IMR-90 (cell line): ENCODE results near the gene ANAPC5. TPM values are rescaled to one million over a fixed set of nuclear protein-coding genes. Genes with fewer than 3 reads are reported as not detected.
"Not testable (repeated sequence)": the region's sequence is repeated elsewhere in the genome, so short reads cannot be mapped to it uniquely, and the experiment has no call there.

ENCODE experiments used
- ATAC-seq: fragments of 200-7000 bp; cut with Tn5 transposase; 2 replicates; pipeline ENCODE4 v1.9.1; 2020; ENCODE audit warnings: low read depth, mild to moderate bottlenecking, moderate library complexity
- BruUV-seq: library from RNA; stranded (reverse); fragments of 400-500 nt; replicated peaks from 2 replicates; lab custom pipeline; 2021; lab: Mats Ljungman, UMichigan
- CTCF ChIA-PET: fragments of 300-600 bp; formaldehyde crosslinking; extraction: SDS; loops from one replicate; lab custom pipeline; 2021; ENCODE audit warnings: antibody characterized with exemption; lab: Yijun Ruan, JAX
- POLR2A ChIA-PET: fragments of 300-600 bp; sonication (Branson Sonifier 250); formaldehyde crosslinking; loops from one replicate; lab custom pipeline; 2022; ENCODE audit warnings: antibody characterized with exemption; ENCODE audit not compliant: unreplicated experiment; lab: Charles Lee
- DNase-seq: peaks from one replicate; pipeline ENCODE4 v3.0.0; 2013
- H2AFZ ChIP-seq: replicated peaks from 2 replicates; pipeline ENCODE3; 2013; ENCODE audit warnings: low read length, mild to moderate bottlenecking; ENCODE audit not compliant: poor library complexity
- H2AK5ac ChIP-seq: 2 replicates; pipeline ENCODE4 v1.6.1; 2013; ENCODE audit warnings: low read depth, low read length, inconsistent platforms
- H2AK9ac ChIP-seq: replicated peaks from 2 replicates; pipeline ENCODE3; 2013; ENCODE audit warnings: mild to moderate bottlenecking, low read depth, low read length, moderate library complexity; ENCODE audit not compliant: poor library complexity
- H2BK120ac ChIP-seq: 2 replicates; pipeline ENCODE4 v1.6.1; 2013; ENCODE audit warnings: low read depth, low read length, inconsistent platforms
- H2BK15ac ChIP-seq: 3 replicates; pipeline ENCODE4 v1.6.1; 2013; ENCODE audit warnings: low read depth, low read length, inconsistent platforms
- H2BK20ac ChIP-seq: 2 replicates; pipeline ENCODE4 v1.6.1; 2013; ENCODE audit warnings: low read depth, mild to moderate bottlenecking, inconsistent platforms, low read length, moderate library complexity
- H2BK5ac ChIP-seq: 2 replicates; pipeline ENCODE4 v1.6.1; 2013; ENCODE audit warnings: mild to moderate bottlenecking, low read depth, low read length, inconsistent platforms; ENCODE audit not compliant: poor library complexity, severe bottlenecking
- H3K14ac ChIP-seq: replicated peaks from 2 replicates; pipeline ENCODE4 v1.6.1; 2013; ENCODE audit warnings: low read depth, low read length, inconsistent platforms
- H3K18ac ChIP-seq: 2 replicates; pipeline ENCODE4 v1.6.1; 2013; ENCODE audit warnings: low read depth, low read length, control low read depth
- H3K23ac ChIP-seq: 2 replicates; pipeline ENCODE4 v1.6.1; 2013; ENCODE audit warnings: low read depth, low read length, inconsistent platforms
- H3K27ac ChIP-seq: 2 replicates; pipeline ENCODE4 v1.5.1; 2013; ENCODE audit warnings: mild to moderate bottlenecking, control low read depth, low read length; ENCODE audit not compliant: insufficient read depth
- H3K27me3 ChIP-seq: 2 replicates; pipeline ENCODE4 v1.6.1; 2013; ENCODE audit warnings: low read length; ENCODE audit not compliant: control insufficient read depth, insufficient read depth
- H3K36me3 ChIP-seq: 2 replicates; pipeline ENCODE4 v1.6.1; 2013; ENCODE audit warnings: low read length, mixed read lengths; ENCODE audit not compliant: control insufficient read depth, insufficient read depth
- H3K4ac ChIP-seq: 2 replicates; pipeline ENCODE4 v1.6.1; 2013; ENCODE audit warnings: low read depth, low read length, inconsistent platforms
- H3K4me1 ChIP-seq: 2 replicates; pipeline ENCODE4 v1.6.1; 2013; ENCODE audit warnings: low read length, mixed read lengths; ENCODE audit not compliant: control insufficient read depth, insufficient read depth
- H3K4me2 ChIP-seq: 2 replicates; pipeline ENCODE4 v1.6.1; 2013; ENCODE audit warnings: low read depth, mild to moderate bottlenecking, control low read depth, low read length, moderate library complexity
- H3K4me3 ChIP-seq: 2 replicates; pipeline ENCODE4 v1.5.1; 2013; ENCODE audit warnings: low read depth, mild to moderate bottlenecking, control low read depth, low read length, moderate library complexity; ENCODE audit not compliant: insufficient read depth
- H3K56ac ChIP-seq: 2 replicates; pipeline ENCODE4 v1.6.1; 2013; ENCODE audit warnings: low read length, inconsistent platforms; ENCODE audit not compliant: insufficient read depth; ENCODE audit errors: extremely low read depth
- H3K79me1 ChIP-seq, 2 experiments: 2 replicates each; pipeline ENCODE4 v1.6.1; 2013; ENCODE audit warnings: low read length in 2 of 2, inconsistent platforms in 1 of 2, low read depth in 1 of 2
- H3K9ac ChIP-seq: 2 replicates; pipeline ENCODE4 v1.6.1; 2013; ENCODE audit warnings: low read depth, low read length, control low read depth
- H3K9me1 ChIP-seq: 2 replicates; pipeline ENCODE4 v1.6.1; 2013; ENCODE audit warnings: low read length, inconsistent platforms; ENCODE audit not compliant: insufficient read depth
- H3K9me3 ChIP-seq: 2 replicates; pipeline ENCODE4 v1.6.1; 2013; ENCODE audit warnings: low read length; ENCODE audit not compliant: control insufficient read depth, insufficient read depth
- H4K20me1 ChIP-seq: 2 replicates; pipeline ENCODE4 v1.6.1; 2013; ENCODE audit warnings: low read length, inconsistent platforms; ENCODE audit not compliant: insufficient read depth
- H4K5ac ChIP-seq: 2 replicates; pipeline ENCODE4 v1.6.1; 2013; ENCODE audit warnings: mild to moderate bottlenecking, low read depth, low read length, control low read depth
- H4K8ac ChIP-seq, 2 experiments: 2 replicates each; pipeline ENCODE4 v1.6.1; 2013; ENCODE audit warnings: low read depth in 2 of 2, low read length in 2 of 2, control low read depth in 1 of 2, inconsistent platforms in 1 of 2
- H4K91ac ChIP-seq: 2 replicates; pipeline ENCODE4 v1.6.1; 2013; ENCODE audit warnings: low read depth, low read length, inconsistent platforms; ENCODE audit not compliant: insufficient read depth
- WGBS, 2 experiments: methylation state at CpG; one replicate each; pipeline versions ENCODE4 v1.1.5 to v1.1.7; 2013; ENCODE audit warnings: missing lambda C conversion rate in 2 of 2; ENCODE audit not compliant: insufficient read length in 1 of 2; ENCODE audit errors: extremely low coverage in 2 of 2; 5-methylcytosine and 5-hydroxymethylcytosine counted together
- dilution Hi-C: fragments of 300-500 bp; cut with HindIII; formaldehyde crosslinking; loops from one replicate; pipeline ENCODE4 v1.14.3; 2018; ENCODE audit warnings: low sequenced_read_pairs; ENCODE audit not compliant: unreplicated experiment
- in situ Hi-C: fragments of 300-500 bp; cut with MboI; formaldehyde crosslinking; loops from 3 replicates; pipeline ENCODE4 v1.14.3; 2019; ENCODE audit warnings: low sequenced_read_pairs, inconsistent platforms, mixed read lengths
- intact Hi-C: fragments of 100-400 bp; cut with micrococcal nuclease; formaldehyde crosslinking; loops from 2 replicates; pipeline ENCODE4 v1.10.0; 2022
- polyA plus RNA-seq, 3 experiments: library from polyadenylated mRNA; depleted of rRNA; stranded (reverse); fragments of >200 nt; gene quantifications; 2 replicates each; pipeline ENCODE4 v1.2.3, GENCODE V29; 2012; ENCODE audit warnings: low replicate concordance in 1 of 3
- total RNA-seq: library from RNA; depleted of rRNA; stranded (reverse); fragments of >200 nt; gene quantifications from 2 replicates; pipeline ENCODE4 v1.2.3, GENCODE V29; 2012

ANAPC5 gene
- total and polyA plus RNA-seq, 2 of the 4 experiments (the other 2 are of a cell fraction), result 157 to 211 TPM

GRCh38 chr12:121384891-121385290 is 32.7 kb upstream of the ANAPC5 start:
- DNase-seq, H2BK120ac ChIP-seq, H3K9ac ChIP-seq, H4K91ac ChIP-seq, H4K5ac ChIP-seq, H2AK5ac ChIP-seq, H3K79me1 ChIP-seq, H3K4me1 ChIP-seq, H4K8ac ChIP-seq, H2AK9ac ChIP-seq, H3K36me3 ChIP-seq, H2AFZ ChIP-seq, H3K14ac ChIP-seq, H3K4me3 ChIP-seq, H4K20me1 ChIP-seq, ATAC-seq, H3K9me3 ChIP-seq, H2BK15ac ChIP-seq, H3K4ac ChIP-seq, H3K4me2 ChIP-seq, BruUV-seq, H3K27me3 ChIP-seq, H2BK5ac ChIP-seq, H3K9me1 ChIP-seq, H3K56ac ChIP-seq, H2BK20ac ChIP-seq, dilution Hi-C loops, in situ Hi-C loops, H3K27ac ChIP-seq, intact Hi-C loops, H3K23ac ChIP-seq, H3K18ac ChIP-seq: not testable (repeated sequence)
- ChIA-PET POLR2A (interaction anchor here (0.6 kb wide), 1 partner anchor 33 kb away, joined by 5 read pairs; no protein-coding TSS in a partner anchor), CTCF (interaction anchor here (0.6 kb wide), 1 partner anchor 117 kb away, joined by 3 read pairs; no protein-coding TSS in a partner anchor)
- WGBS, 2 experiments, result no CpG with 5 or more reads among the region's 6 CpGs
